NCI-H1436 treated with DMSO at 0.1 percent for 48 hours (cell line): ENCODE data around the gene RAB3IL1.

Source experiments
- DNase-seq: peaks from one replicate; lab custom pipeline; 2025; lab: John Stamatoyannopoulos, UW

Gene RAB3IL1

GRCh38 chr11:61905067-61905696 lies 12.2 kb downstream of the RAB3IL1 start:
- DNase-seq: no peak

GRCh38 chr11:61904539-61905048 lies 12.8 kb downstream of the RAB3IL1 start:
- DNase-seq: no peak

GRCh38 chr11:61903845-61904244 lies 13.5 kb downstream of the RAB3IL1 start:
- no peak for DNase-seq

GRCh38 chr11:61902313-61902712 lies 15.1 kb downstream of the RAB3IL1 start:
- no peak for DNase-seq

- no peak for DNase-seq
These were observed 16.0 kb downstream of the RAB3IL1 start for GRCh38 chr11:61901397-61901796.

- no peak for DNase-seq
These were observed 17.1 kb downstream of the RAB3IL1 start for GRCh38 chr11:61900251-61900650.

GRCh38 chr11:61899146-61899841 lies 18.1 kb downstream of the RAB3IL1 start:
- DNase-seq: no peak

- DNase-seq: no peak
These were observed 19.2 kb downstream of the RAB3IL1 start for GRCh38 chr11:61898247-61898582.

- no peak for DNase-seq
These were observed 19.7 kb downstream of the RAB3IL1 start for GRCh38 chr11:61897387-61898246.

GRCh38 chr11:61896665-61897386 lies 20.5 kb downstream of the RAB3IL1 start:
- no peak for DNase-seq

GRCh38 chr11:61895718-61896059 lies 21.7 kb downstream of the RAB3IL1 start:
- no peak for DNase-seq

GRCh38 chr11:61895046-61895717 lies 22.2 kb downstream of the RAB3IL1 start:
- no peak for DNase-seq

GRCh38 chr11:61893981-61894380 lies 23.4 kb downstream of the RAB3IL1 start:
- DNase-seq: no peak

- no peak for DNase-seq
These were observed 25.3 kb downstream of the RAB3IL1 start for GRCh38 chr11:61892085-61892370.

GRCh38 chr11:61891331-61892084 lies 25.9 kb downstream of the RAB3IL1 start, which contains the start of gene FADS3:
FADS3 (minus strand) TSS chr11:61891545; CDS start chr11:61891381, 164 bp downstream.
- no peak for DNase-seq

- DNase-seq: no peak
These were observed 26.6 kb downstream of the RAB3IL1 start for GRCh38 chr11:61890529-61891330.

- no peak for DNase-seq
These were observed 27.5 kb downstream of the RAB3IL1 start for GRCh38 chr11:61889831-61890230.

- no peak for DNase-seq
These were observed 28.8 kb downstream of the RAB3IL1 start for GRCh38 chr11:61888590-61888989.

GRCh38 chr11:61887839-61888494 lies 29.4 kb downstream of the RAB3IL1 start:
- no peak for DNase-seq

GRCh38 chr11:61886643-61887042 lies 30.7 kb downstream of the RAB3IL1 start:
- DNase-seq: no peak
